HepG2 (cell line): Measurements from ENCODE around the gene PDRG1. TPM values are rescaled to one million over a fixed set of nuclear protein-coding genes. Genes with fewer than 3 reads are reported as not detected.

Experiments used
- ATAC-seq: fragments of 200-7000 bp; cut with Tn5 transposase; 3 replicates; pipeline ENCODE4 v1.9.1; 2020; ENCODE audit warnings: mild to moderate bottlenecking, moderate library complexity
- BruUV-seq: library from RNA; stranded (reverse); fragments of 400-500 nt; replicated peaks from 2 replicates; lab custom pipeline; 2021; lab: Mats Ljungman, UMichigan
- CTCF ChIA-PET: fragments of 300-600 bp; formaldehyde crosslinking; extraction: SDS; loops from one replicate; lab custom pipeline; 2021; ENCODE audit warnings: low total read pairs, inconsistent platforms, low intra/inter-chr PET ratio; lab: Yijun Ruan, JAX
- POLR2A ChIA-PET: fragments of 350-600 bp; sonication (Branson Sonifier 250); formaldehyde crosslinking; loops from one replicate; lab custom pipeline; 2020; ENCODE audit warnings: antibody characterized with exemption, inconsistent platforms; lab: Yijun Ruan, JAX
- DNase-seq: peaks from one replicate; pipeline ENCODE4 v3.0.0-alpha.2; 2015; ENCODE audit warnings: low spot score
- FAIRE-seq: peaks from 3 replicates; lab custom pipeline; 2011; peaks lifted over from hg19 to GRCh38; lab: Jason Lieb, UNC
- H2AFZ ChIP-seq: one replicate; pipeline ENCODE4 v1.6.1; 2011; ENCODE audit warnings: low read length, inconsistent platforms
- H3K27ac ChIP-seq: fragments of 300-600 bp; 3 replicates; pipeline ENCODE4 v1.8.0; 2011; ENCODE audit warnings: mixed run types, mild to moderate bottlenecking, mixed read lengths, low read length, inconsistent platforms; ENCODE audit not compliant: insufficient read depth; ENCODE audit errors: extremely low read length
- H3K27me3 ChIP-seq, 2 experiments: fragments of 200-600 bp in 1 of 2; 2 replicates in 1 of 2; 3 replicates in 1 of 2; pipeline versions ENCODE4 v1.6.0 to v1.8.0; 2011; ENCODE audit warnings: low read length in 2 of 2, mild to moderate bottlenecking in 2 of 2, moderate library complexity in 2 of 2, inconsistent platforms in 1 of 2; ENCODE audit not compliant: insufficient read depth in 2 of 2, control insufficient read depth in 1 of 2
- H3K36me3 ChIP-seq, 2 experiments: fragments of 200-600 bp in 1 of 2; replicated peaks in 1 of 2; 2 replicates in 1 of 2; 3 replicates in 1 of 2; pipeline versions ENCODE4 v1.5.1 to v1.8.0; 2011; ENCODE audit warnings: low read length in 2 of 2, inconsistent platforms in 1 of 2; ENCODE audit not compliant: insufficient read depth in 2 of 2, control insufficient read depth in 1 of 2
- H3K4me1 ChIP-seq: 2 replicates; pipeline ENCODE4 v1.5.1; 2012; ENCODE audit warnings: low read length, inconsistent platforms; ENCODE audit not compliant: insufficient read depth
- H3K4me2 ChIP-seq: 2 replicates; pipeline ENCODE4 v1.6.0; 2011; ENCODE audit warnings: low read depth, low read length, inconsistent platforms
- H3K4me3 ChIP-seq, 3 experiments: fragments of 200-600 bp in 1 of 3; sonication (generic), shearing (Covaris generic) in 1 of 3; replicated peaks in 1 of 3; 2 replicates each; pipeline ENCODE4 v1.5.1; 2011 to 2016; ENCODE audit warnings: low read length in 3 of 3, inconsistent platforms in 2 of 3, low read depth in 2 of 3, mild to moderate bottlenecking in 2 of 3, control low read depth in 1 of 3, mixed read lengths in 1 of 3; ENCODE audit not compliant: insufficient read depth in 1 of 3
- H3K79me2 ChIP-seq: one replicate; pipeline ENCODE4 v1.6.1; 2011; ENCODE audit warnings: low read length, inconsistent platforms; ENCODE audit not compliant: insufficient read depth
- H3K9ac ChIP-seq: 2 replicates; pipeline ENCODE4 v1.6.0; 2011; ENCODE audit warnings: mild to moderate bottlenecking, low read depth, low read length, inconsistent platforms; ENCODE audit not compliant: insufficient read depth
- H3K9me3 ChIP-seq: 2 replicates; pipeline ENCODE4 v1.5.1; 2012; ENCODE audit warnings: mild to moderate bottlenecking, low read length
- H4K20me1 ChIP-seq: 2 replicates; pipeline ENCODE4 v1.6.0; 2011; ENCODE audit warnings: inconsistent platforms, mild to moderate bottlenecking, low read length, moderate library complexity; ENCODE audit not compliant: insufficient read depth
- DMAP1 ChIP-seq: IDR thresholded peaks from 2 replicates; pipeline ENCODE4 v1.6.1; 2016
- DPF2 ChIP-seq: sonication (generic); formaldehyde crosslinking; IDR thresholded peaks from 2 replicates; pipeline ENCODE4 v1.4.0; 2020; ENCODE audit warnings: mild to moderate bottlenecking, low read depth, missing genetic modification reagents, borderline replicate concordance
- EZH2 ChIP-seq: conservative IDR thresholded peaks from 2 replicates; pipeline ENCODE4 v1.6.1; 2012; ENCODE audit warnings: mild to moderate bottlenecking, low read depth, low read length, moderate library complexity
- GTF3A ChIP-seq: sonication (generic); formaldehyde crosslinking; conservative IDR thresholded peaks from 2 replicates; pipeline ENCODE4 v1.4.0; 2020; ENCODE audit warnings: mild to moderate bottlenecking, missing genetic modification reagents
- KAT2B ChIP-seq: fragments of 150-350 bp; IDR thresholded peaks from 2 replicates; pipeline ENCODE4 v1.6.1; 2014; ENCODE audit warnings: low read depth, low read length, borderline replicate concordance
- MAX ChIP-seq: IDR thresholded peaks from 2 replicates; pipeline ENCODE4 v1.6.1; 2012; ENCODE audit warnings: inconsistent platforms
- NFE2 ChIP-seq: sonication (generic); formaldehyde crosslinking; IDR thresholded peaks from 2 replicates; pipeline ENCODE4 v1.4.0; 2020; ENCODE audit warnings: missing genetic modification reagents
- PPARG ChIP-seq: conservative IDR thresholded peaks from 2 replicates; pipeline ENCODE4 v1.6.1; 2016; ENCODE audit warnings: missing biosample characterization, missing genetic modification reagents
- SIN3A ChIP-seq: IDR thresholded peaks from 2 replicates; pipeline ENCODE4 v1.6.1; 2011; ENCODE audit warnings: low read depth, mild to moderate bottlenecking, control low read depth, low read length, borderline replicate concordance
- TSC22D2 ChIP-seq: sonication (generic); formaldehyde crosslinking; IDR thresholded peaks from 2 replicates; pipeline ENCODE4 v1.5.1; 2020; ENCODE audit warnings: missing genetic modification reagents, mild to moderate bottlenecking, borderline replicate concordance
- ZNF580 ChIP-seq: IDR thresholded peaks from 2 replicates; pipeline ENCODE4 v1.6.1; 2016; ENCODE audit warnings: low read depth, borderline replicate concordance
- ZNF670 ChIP-seq: sonication (generic); formaldehyde crosslinking; IDR thresholded peaks from 2 replicates; pipeline ENCODE4 v1.8.0; 2022; ENCODE audit warnings: mild to moderate bottlenecking, missing genetic modification reagents, borderline replicate concordance
- WGBS: methylation state at CpG from one replicate; pipeline ENCODE4 v1.1.6; 2017; ENCODE audit warnings: low lambda C conversion rate; 5-methylcytosine and 5-hydroxymethylcytosine counted together
- in situ Hi-C: cut with HindIII; loops from 2 replicates; pipeline ENCODE4 v1.10.0; 2017; ENCODE audit warnings: low pct_unique_long_range_greater_than_20kb; ENCODE audit not compliant: extremely low pct_ligation_motif_present
- intact Hi-C: fragments of 100-400 bp; cut with micrococcal nuclease; formaldehyde crosslinking; loops from one replicate; pipeline ENCODE4 v1.10.0; 2022; ENCODE audit not compliant: unreplicated experiment
- polyA plus RNA-seq, 8 experiments: library from polyadenylated mRNA; depleted of rRNA in 3 of 8; stranded (reverse) in 7 of 8; unstranded in 1 of 8; fragments of >200 nt; fragmentation: Illumina TruSeq in 4 of 8; extraction: Trizol in 4 of 8; gene quantifications; 2 replicates each; pipeline versions ENCODE4 v1.2.1 to v1.2.3, GENCODE V29; 2011 to 2016; ENCODE audit warnings: low read depth in 4 of 8, missing spikeins in 1 of 8, mixed read lengths in 1 of 8; ENCODE audit not compliant: insufficient read depth in 1 of 8
- total RNA-seq, 5 experiments: library from RNA; depleted of rRNA; stranded (reverse); fragments of >200 nt; fragmentation: Illumina TruSeq; extraction: Trizol; gene quantifications; 2 replicates each; pipeline ENCODE4 v1.2.3, GENCODE V29; 2016; ENCODE audit warnings: low read depth in 1 of 5
- TF ChIP-seq, protein P1 (sequence below): IDR thresholded peaks from 2 replicates; pipeline ENCODE4 v1.6.1; 2016
- TF ChIP-seq, protein P2 (sequence below): sonication (generic); formaldehyde crosslinking; IDR thresholded peaks from 2 replicates; pipeline ENCODE4 v1.9.0; 2021; ENCODE audit warnings: missing genetic modification reagents, borderline replicate concordance
- TF ChIP-seq, protein P3 (sequence below): sonication (generic); formaldehyde crosslinking; IDR thresholded peaks from 2 replicates; pipeline ENCODE4 v1.8.0; 2022; ENCODE audit warnings: mild to moderate bottlenecking, missing genetic modification reagents, moderate library complexity

PDRG1 gene
- total and polyA plus RNA-seq, 2 of the 13 experiments (the other 11 are each of a cell fraction or from before 2014, with no cell fraction given) = 16.6 to 18.0 TPM

DNA sequence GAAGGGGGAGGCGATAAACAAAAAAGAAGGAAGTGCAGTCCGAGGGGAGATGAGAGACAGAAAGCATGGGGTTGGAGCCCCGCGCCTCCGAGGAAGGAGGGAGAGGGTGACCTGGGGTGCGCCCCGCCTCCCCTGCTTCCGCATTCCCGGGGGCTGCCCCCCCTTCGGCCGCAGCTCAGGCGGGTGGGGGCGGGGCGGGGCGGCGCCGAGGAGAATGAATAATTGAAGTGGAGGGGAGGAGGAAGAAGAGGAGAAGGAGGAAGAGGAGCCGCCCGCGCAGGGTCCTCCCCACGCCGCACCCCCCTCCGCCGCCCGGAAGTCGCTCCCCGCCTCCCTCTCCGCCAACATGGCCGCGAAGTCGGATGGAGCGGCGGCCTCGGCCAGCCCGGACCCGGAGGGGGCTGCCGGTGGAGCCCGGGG lies 16.0 kb upstream of the PDRG1 start, which contains the start of gene XKR7:
XKR7 (plus strand) TSS at position 322 of the 420 bp plus-strand sequence; CDS start at position 347, 25 bp downstream.
- in situ Hi-C loops = no loop called here
- H3K9ac ChIP-seq = no peak within 1 kb of the TSS
- H3K27me3 ChIP-seq = no peaks in the 10 kb centered on the region; a peak in 2 of 5 replicates
- no TSS peak for BruUV-seq
- no peak within 1 kb of the TSS for H3K27ac ChIP-seq
- ChIA-PET POLR2A (no interaction called here), CTCF (no interaction called here)
- no peak for FAIRE-seq
- TF ChIP-seq NFE2 (CRISPR knock-in tag) (no peak), KAT2B (no peak)
- TF ChIP-seq, protein P1, sequence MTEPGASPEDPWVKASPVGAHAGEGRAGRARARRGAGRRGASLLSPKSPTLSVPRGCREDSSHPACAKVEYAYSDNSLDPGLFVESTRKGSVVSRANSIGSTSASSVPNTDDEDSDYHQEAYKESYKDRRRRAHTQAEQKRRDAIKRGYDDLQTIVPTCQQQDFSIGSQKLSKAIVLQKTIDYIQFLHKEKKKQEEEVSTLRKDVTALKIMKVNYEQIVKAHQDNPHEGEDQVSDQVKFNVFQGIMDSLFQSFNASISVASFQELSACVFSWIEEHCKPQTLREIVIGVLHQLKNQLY (CRISPR knock-in tag) = no peak
- H3K4me2 ChIP-seq = no peak within 1 kb of the TSS; the same call in 1 of the 2 replicates
- intact Hi-C loops = no loop called here
- no peaks in the 10 kb centered on the region for H3K79me2 ChIP-seq
- H2AFZ ChIP-seq = no peak within 1 kb of the TSS
- H3K4me1 ChIP-seq = no peaks in the 10 kb centered on the region
- no peaks in the 10 kb centered on the region; the same call in 1 of the 2 replicates for H4K20me1 ChIP-seq
- no peak within 1 kb of the TSS; a peak in 1 of 6 replicates for H3K4me3 ChIP-seq
- ATAC-seq = no peak
- DNase-seq = no peak
- no peaks in the 10 kb centered on the region for H3K36me3 ChIP-seq
- WGBS = 43% methylated on average over 31 of the region's 38 CpGs
- no peaks in the 10 kb centered on the region for H3K9me3 ChIP-seq

DNA sequence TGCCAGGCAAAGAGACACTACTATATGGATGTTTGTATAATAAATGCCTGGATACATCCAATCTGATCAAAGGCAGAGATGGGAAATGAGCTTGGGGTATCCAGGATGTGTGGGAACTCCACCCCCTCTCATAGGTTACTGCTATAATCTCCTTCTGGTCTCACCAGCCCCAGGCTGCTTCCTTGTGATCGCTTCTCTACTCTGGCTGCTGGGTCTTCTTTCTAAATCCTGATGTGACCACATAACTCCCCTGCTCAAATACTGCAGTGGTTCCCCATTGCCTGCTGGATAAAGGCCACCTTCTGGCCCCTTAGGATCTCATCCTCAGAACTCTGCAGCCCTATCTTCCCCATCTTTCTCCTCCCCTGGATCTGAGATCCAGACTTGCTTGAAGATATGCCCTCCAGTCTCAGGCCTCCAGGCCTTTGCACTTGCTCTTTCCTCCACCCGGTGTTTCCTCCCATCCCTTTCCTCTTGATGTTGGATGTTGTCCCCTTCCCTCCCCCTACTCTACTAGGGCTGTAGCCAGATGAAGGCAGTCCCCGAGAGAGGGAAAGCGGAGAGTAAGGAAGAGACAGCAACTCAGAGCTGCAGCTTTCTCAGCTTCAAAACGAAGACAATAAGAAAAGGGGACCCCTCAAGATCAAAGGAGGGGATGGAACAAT lies 15.3 kb upstream of the PDRG1 start:
- no peak overlapping the region for H2AFZ ChIP-seq
- H3K4me2 ChIP-seq = no peak overlapping the region
- CTCF ChIA-PET = no interaction called here
- no peaks in the 10 kb centered on the region for H3K36me3 ChIP-seq
- no peak for ATAC-seq
- H3K9me3 ChIP-seq = no peaks in the 10 kb centered on the region
- H3K79me2 ChIP-seq = no peaks in the 10 kb centered on the region
- no peaks in the 10 kb centered on the region for H3K4me1 ChIP-seq
- intact Hi-C loops (no loop called here), in situ Hi-C loops (no loop called here)
- no peak overlapping the region for H3K4me3 ChIP-seq
- WGBS = 4% methylated on average over 5 of the region's 5 CpGs
- no peak for DNase-seq
- BruUV-seq = no TSS peak
- H4K20me1 ChIP-seq = no peaks in the 10 kb centered on the region; the same call in 1 of the 2 replicates
- FAIRE-seq = no peak
- POLR2A ChIA-PET = no interaction called here
- no peak overlapping the region for H3K9ac ChIP-seq
- H3K27ac ChIP-seq = no peak overlapping the region
- H3K27me3 ChIP-seq = peaks cover 0 to 4% of the 10 kb centered on the region in 2 experiments; a peak in 2 of 5 replicates
- TF ChIP-seq, protein P2, sequence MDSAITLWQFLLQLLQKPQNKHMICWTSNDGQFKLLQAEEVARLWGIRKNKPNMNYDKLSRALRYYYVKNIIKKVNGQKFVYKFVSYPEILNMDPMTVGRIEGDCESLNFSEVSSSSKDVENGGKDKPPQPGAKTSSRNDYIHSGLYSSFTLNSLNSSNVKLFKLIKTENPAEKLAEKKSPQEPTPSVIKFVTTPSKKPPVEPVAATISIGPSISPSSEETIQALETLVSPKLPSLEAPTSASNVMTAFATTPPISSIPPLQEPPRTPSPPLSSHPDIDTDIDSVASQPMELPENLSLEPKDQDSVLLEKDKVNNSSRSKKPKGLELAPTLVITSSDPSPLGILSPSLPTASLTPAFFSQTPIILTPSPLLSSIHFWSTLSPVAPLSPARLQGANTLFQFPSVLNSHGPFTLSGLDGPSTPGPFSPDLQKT (CRISPR knock-in tag) = no peak
- TF ChIP-seq GTF3A (no peak), PPARG (CRISPR knock-in tag) (no peak), ZNF670 (CRISPR knock-in tag) (no peak), DPF2 (CRISPR knock-in tag) (no peak), MAX (no peak), DMAP1 (CRISPR knock-in tag) (no peak), TSC22D2 (CRISPR knock-in tag) (no peak), ZNF580 (CRISPR knock-in tag) (no peak), EZH2 (no peak), SIN3A (no peak)
- TF ChIP-seq, protein P3, sequence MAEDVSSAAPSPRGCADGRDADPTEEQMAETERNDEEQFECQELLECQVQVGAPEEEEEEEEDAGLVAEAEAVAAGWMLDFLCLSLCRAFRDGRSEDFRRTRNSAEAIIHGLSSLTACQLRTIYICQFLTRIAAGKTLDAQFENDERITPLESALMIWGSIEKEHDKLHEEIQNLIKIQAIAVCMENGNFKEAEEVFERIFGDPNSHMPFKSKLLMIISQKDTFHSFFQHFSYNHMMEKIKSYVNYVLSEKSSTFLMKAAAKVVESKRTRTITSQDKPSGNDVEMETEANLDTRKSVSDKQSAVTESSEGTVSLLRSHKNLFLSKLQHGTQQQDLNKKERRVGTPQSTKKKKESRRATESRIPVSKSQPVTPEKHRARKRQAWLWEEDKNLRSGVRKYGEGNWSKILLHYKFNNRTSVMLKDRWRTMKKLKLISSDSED (CRISPR knock-in tag) = no peak
